ENCODE data around the gene TRMT44.

TRMT44 gene

DNA sequence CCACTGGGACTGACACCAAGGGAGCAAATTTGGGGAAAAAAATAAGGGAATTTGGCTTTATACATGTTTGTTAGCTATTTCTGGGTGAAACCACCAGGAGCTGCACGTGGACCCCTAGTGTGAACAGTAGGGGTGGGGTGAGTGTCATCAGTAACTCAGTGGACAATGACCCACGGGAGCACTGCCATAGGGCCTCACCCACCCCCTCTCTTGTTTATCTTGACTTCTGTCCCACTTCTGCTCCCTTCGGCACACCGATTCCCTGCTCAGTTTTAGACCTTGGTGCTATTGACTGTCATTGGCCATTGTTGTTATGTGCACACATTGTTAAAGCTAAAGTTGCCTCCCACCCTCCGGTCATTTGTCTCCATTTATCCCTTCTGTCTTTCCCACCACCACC lies 9.0 kb upstream of the TRMT44 start:
- Histone ChIP-seq H3K9ac (no peak overlapping the region), H3K27me3 (no peaks in the 10 kb centered on the region), H3K4me2 (no peak overlapping the region), H3K4me3 (no peak overlapping the region), H3K9me3 (no peaks in the 10 kb centered on the region), H4K20me1 (peaks cover 15% of the 10 kb centered on the region), H3K4me1 (peaks cover 43% of the 10 kb centered on the region), H3K36me3 (peaks cover 5% of the 10 kb centered on the region; the same call in 1 of the 2 replicates), H3K27ac (no peak overlapping the region)
- TF ChIP-seq Cebpa-rat (IDR thresholded peaks at IDR 0.05) = no peak

GRCh38 chr4:8433136-8433535 lies 7.4 kb upstream of the TRMT44 start:
- H3K9ac ChIP-seq = no peak overlapping the region
- no peak overlapping the region for H3K4me2 ChIP-seq
- no peak for TF ChIP-seq Cebpa-rat (IDR thresholded peaks at IDR 0.05)
- H3K27me3 ChIP-seq = no peaks in the 10 kb centered on the region
- H3K4me3 ChIP-seq = no peak overlapping the region
- peaks cover 6% of the 10 kb centered on the region for H4K20me1 ChIP-seq
- H3K27ac ChIP-seq = no peak overlapping the region
- H3K9me3 ChIP-seq = no peaks in the 10 kb centered on the region
- peaks cover 40% of the 10 kb centered on the region for H3K4me1 ChIP-seq
- H3K36me3 ChIP-seq = peaks cover 5% of the 10 kb centered on the region; the same call in 1 of the 2 replicates

- Histone ChIP-seq H3K4me2 (peak overlapping the region; percentile 96), H3K27me3 (no peaks in the 10 kb centered on the region), H3K27ac (peak overlapping the region; percentile 74; the same call in 1 of the 2 replicates), H3K9me3 (peaks cover 9% of the 10 kb centered on the region), H3K9ac (peak overlapping the region; percentile 75; the same call in 1 of the 2 replicates), H3K4me3 (no peak overlapping the region), H3K4me1 (peaks cover 41% of the 10 kb centered on the region), H4K20me1 (no peaks in the 10 kb centered on the region), H3K36me3 (peaks cover 5% of the 10 kb centered on the region; the same call in 1 of the 2 replicates)
- no peak for TF ChIP-seq Cebpa-rat (IDR thresholded peaks at IDR 0.05)
Observed at GRCh38 chr4:8434251-8435073, 6.1 kb upstream of the TRMT44 start.

DNA sequence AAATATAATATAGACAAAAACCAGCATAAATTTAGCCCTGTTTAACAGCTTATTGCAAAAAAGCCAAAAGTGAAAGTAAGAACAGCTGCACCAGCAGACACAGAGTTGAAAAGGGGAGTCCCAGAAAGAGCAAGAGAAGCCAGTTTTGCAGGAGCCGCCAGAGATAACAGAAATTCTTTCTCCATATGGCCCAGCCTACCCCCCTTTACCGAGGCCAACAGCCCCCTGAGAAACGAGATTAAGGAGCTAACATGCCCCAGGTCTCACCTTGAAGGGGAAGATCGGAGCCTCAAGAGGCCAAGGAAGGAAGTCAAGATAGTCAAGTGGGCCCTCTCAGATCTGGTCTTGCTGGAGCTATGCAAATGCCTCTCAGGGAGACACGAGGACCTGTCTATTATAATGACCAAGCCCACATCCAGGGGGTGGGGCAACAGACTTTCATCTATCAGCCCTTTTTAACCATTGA lies 4.9 kb upstream of the TRMT44 start:
- Histone ChIP-seq H3K27me3 (no peaks in the 10 kb centered on the region), H3K4me1 (peaks cover 45% of the 10 kb centered on the region), H3K9ac (peak overlapping the region; percentile 75), H3K27ac (peak overlapping the region; percentile 74), H3K36me3 (peaks cover 5% of the 10 kb centered on the region; the same call in 1 of the 2 replicates), H4K20me1 (peaks cover under 1% of the 10 kb centered on the region; the same call in 1 of the 2 replicates), H3K9me3 (peaks cover 15% of the 10 kb centered on the region), H3K4me2 (peak overlapping the region; percentile 96), H3K4me3 (peak overlapping the region; percentile 60)
- no peak for TF ChIP-seq Cebpa-rat (IDR thresholded peaks at IDR 0.05)

GRCh38 chr4:8437281-8437680 lies 3.3 kb upstream of the TRMT44 start:
- peaks cover 15% of the 10 kb centered on the region for H3K9me3 ChIP-seq
- 0 out of 2 replicates have a peak overlapping the region, but pooled peaks have one; percentile 19 for H3K4me2 ChIP-seq
- H3K36me3 ChIP-seq = peaks cover 5% of the 10 kb centered on the region; the same call in 1 of the 2 replicates
- no peak overlapping the region for H3K4me3 ChIP-seq
- no peak overlapping the region for H3K9ac ChIP-seq
- H3K27ac ChIP-seq = no peak overlapping the region
- H4K20me1 ChIP-seq = peaks cover 16% of the 10 kb centered on the region
- no peak for TF ChIP-seq Cebpa-rat (IDR thresholded peaks at IDR 0.05)
- H3K27me3 ChIP-seq = no peaks in the 10 kb centered on the region
- H3K4me1 ChIP-seq = peaks cover 58% of the 10 kb centered on the region

DNA sequence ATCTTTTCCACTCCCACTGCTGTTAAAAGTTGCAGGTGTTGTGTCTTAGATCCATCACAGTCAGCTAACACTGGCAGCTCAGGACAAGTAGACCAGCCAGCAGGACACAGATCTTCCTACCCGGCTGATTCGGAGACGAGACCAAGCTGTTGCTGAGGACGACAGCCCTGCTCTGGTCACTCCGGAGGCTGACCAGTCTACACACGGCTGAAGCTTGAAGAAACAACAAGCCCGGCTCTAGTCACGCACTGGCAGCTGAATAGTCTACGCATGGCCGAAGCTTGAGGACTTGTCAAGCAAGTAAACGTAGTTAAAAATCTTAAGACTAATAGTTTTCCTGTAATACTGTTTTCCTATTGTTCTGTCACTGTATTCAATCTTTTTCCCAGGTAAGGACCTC lies 1.8 kb upstream of the TRMT44 start:
- peaks cover 73% of the 10 kb centered on the region for H3K4me1 ChIP-seq

DNA sequence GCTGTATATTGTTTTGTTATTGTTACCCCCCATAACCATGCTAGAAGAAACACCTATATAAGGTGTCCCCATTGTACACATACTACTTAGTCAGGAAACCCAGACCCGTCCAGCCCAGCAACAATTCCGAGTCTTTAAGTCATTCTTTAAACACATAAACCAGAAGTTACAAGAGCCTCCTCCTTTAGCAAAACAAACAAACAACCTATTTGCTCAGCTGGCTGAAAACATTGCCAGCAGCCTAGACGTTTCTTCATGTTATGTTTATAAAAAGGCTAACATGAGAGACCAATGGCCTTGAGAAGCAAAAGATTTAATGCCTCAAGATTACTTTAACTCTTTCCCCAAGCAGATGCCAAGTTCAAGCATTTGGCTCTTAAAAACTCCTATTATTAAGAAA lies 1.4 kb upstream of the TRMT44 start:
- H3K27ac ChIP-seq = no peak overlapping the region
- peak overlapping the region; percentile 41 for H3K4me2 ChIP-seq
- H3K27me3 ChIP-seq = no peaks in the 10 kb centered on the region
- H3K4me3 ChIP-seq = peak overlapping the region; percentile 98; the same call in 1 of the 2 replicates
- no peak overlapping the region for H3K9ac ChIP-seq
- H3K4me1 ChIP-seq = peaks cover 73% of the 10 kb centered on the region
- no peak for TF ChIP-seq Cebpa-rat (IDR thresholded peaks at IDR 0.05)
- H4K20me1 ChIP-seq = peaks cover 35% of the 10 kb centered on the region
- peaks cover 15% of the 10 kb centered on the region for H3K9me3 ChIP-seq
- peaks cover 19% of the 10 kb centered on the region for H3K36me3 ChIP-seq

More for the DNA sequence above, 1.8 kb upstream of the TRMT44 start:
- Histone ChIP-seq H3K4me3 (no peak overlapping the region), H3K27ac (no peak overlapping the region), H3K9me3 (peaks cover 15% of the 10 kb centered on the region), H3K4me2 (no peak overlapping the region), H3K9ac (no peak overlapping the region), H3K27me3 (no peaks in the 10 kb centered on the region), H4K20me1 (peaks cover 31% of the 10 kb centered on the region), H3K36me3 (peaks cover 17% of the 10 kb centered on the region)
- TF ChIP-seq Cebpa-rat (IDR thresholded peaks at IDR 0.05) = no peak

DNA sequence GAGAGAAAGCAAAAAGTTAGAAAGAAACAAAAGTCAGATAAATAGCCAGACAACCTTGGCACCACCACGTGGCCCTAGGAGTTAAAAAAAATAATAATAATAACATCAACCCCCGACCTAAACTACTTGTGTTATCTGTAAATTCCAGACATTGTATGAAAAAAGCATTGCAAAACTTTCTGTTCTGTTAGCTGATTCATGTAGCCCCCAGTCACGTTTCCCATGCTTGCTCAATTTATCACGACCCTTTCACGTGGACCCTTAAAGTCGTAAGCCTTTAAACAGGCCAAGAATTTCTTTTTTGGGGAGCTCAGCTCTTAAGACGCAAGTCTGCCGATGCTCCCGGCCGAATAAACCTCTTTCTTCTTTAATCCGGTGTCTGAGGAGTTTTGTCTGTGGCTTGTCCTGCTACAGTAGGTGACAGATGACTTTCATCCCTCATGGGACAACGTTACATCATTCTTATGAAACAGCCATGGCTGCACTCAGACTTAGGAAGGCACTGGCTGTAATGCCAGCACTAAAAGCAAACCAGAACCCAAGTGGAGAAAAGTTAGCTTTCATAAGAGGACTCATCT lies 574 bp upstream of the TRMT44 start:
- Histone ChIP-seq H3K27me3 (no peaks in the 10 kb centered on the region), H3K4me1 (peaks cover 65% of the 10 kb centered on the region), H3K27ac (peak overlapping the region; percentile 86)

GRCh38 chr4:8441499-8442091 lies 1.0 kb downstream of the TRMT44 start:
- H3K4me3 ChIP-seq = peak overlapping the region; percentile 98
- H3K4me1 ChIP-seq = peaks cover 49% of the 10 kb centered on the region
- no peaks in the 10 kb centered on the region for H3K27me3 ChIP-seq
- peak overlapping the region; percentile 88 for H3K4me2 ChIP-seq
- H3K27ac ChIP-seq = peak overlapping the region; percentile 86; the same call in 1 of the 2 replicates
- peaks cover 59% of the 10 kb centered on the region for H4K20me1 ChIP-seq
- H3K9ac ChIP-seq = peak overlapping the region; percentile 79
- peaks cover 15% of the 10 kb centered on the region for H3K9me3 ChIP-seq
- peak; percentile 98 for TF ChIP-seq Cebpa-rat (IDR thresholded peaks at IDR 0.05)
- peaks cover 38% of the 10 kb centered on the region for H3K36me3 ChIP-seq

More for the DNA sequence above, 574 bp upstream of the TRMT44 start:
- Histone ChIP-seq H4K20me1 (peaks cover 43% of the 10 kb centered on the region), H3K4me2 (peak overlapping the region; percentile 41), H3K9ac (peak overlapping the region; percentile 79), H3K36me3 (peaks cover 22% of the 10 kb centered on the region), H3K4me3 (peak overlapping the region; percentile 98), H3K9me3 (peaks cover 15% of the 10 kb centered on the region)
- TF ChIP-seq Cebpa-rat (IDR thresholded peaks at IDR 0.05) = no peak

Data from BLaER1 (cell line).